ENCODE data around the gene HOXB8. TPM values are rescaled to one million over a fixed set of nuclear protein-coding genes. Genes with fewer than 3 reads are reported as not detected.

HOXB8 gene
- total RNA-seq, 1 experiment from 2014 or later, result 0.47 TPM

- no peak for DNase-seq (ENCODE audit: low read depth)
- in situ Hi-C loops (cut with HindIII; ENCODE audit: low pct_unique_long_range_greater_than_20kb, low sequenced_read_pairs), result no loop called here
Measured at GRCh38 chr17:48613862-48614694, 1.0 kb downstream of the HOXB8 start.

DNA sequence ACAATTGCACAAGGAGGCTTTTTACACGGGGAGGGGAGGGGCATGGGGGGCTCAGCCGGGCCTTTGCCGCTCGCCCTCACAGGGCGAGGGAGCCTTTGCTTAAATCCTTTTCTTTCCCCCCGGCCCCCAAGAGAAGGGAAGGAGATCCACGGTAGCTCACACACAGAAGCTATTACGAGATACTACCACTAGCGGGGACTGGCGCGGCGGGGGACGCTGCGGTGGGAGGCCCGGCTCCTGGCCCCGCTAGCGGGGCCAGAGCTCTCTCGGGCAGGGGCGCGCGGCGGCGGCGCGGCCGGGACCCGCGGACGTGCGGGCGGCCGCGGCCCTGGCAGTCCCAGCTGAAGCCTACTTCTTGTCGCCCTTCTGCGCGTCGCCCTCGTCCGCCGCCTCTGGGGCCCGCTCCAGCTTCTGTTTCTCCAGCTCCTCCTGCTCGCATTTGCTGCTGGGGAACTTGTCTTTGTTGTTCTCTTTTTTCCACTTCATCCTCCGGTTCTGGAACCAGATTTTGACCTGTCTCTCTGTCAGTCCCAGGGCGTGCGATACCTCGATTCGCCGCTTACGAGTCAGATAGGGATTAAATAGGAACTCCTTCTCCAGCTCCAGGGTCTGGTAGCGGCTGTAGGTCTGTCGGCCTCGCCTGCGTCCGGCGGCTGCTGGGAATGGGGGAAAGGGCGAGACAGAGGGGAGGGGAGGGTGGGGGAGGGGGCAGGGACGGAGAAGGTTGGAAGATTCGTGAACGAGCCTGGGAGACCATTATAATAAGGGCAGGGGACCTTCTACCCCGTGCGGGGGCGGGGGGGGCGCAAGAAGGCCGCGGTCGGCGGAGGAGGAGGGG lies 2.0 kb downstream of the HOXB8 start:
- DNase-seq (ENCODE audit: low read depth), result peak; percentile 69
- in situ Hi-C loops (cut with HindIII; ENCODE audit: low pct_unique_long_range_greater_than_20kb, low sequenced_read_pairs), result no loop called here

- DNase-seq (ENCODE audit: low read depth), result peak; percentile 60
- in situ Hi-C loops (cut with HindIII; ENCODE audit: low pct_unique_long_range_greater_than_20kb, low sequenced_read_pairs), result no loop called here
Measured at GRCh38 chr17:48612456-48612853, 2.6 kb downstream of the HOXB8 start.

DNA sequence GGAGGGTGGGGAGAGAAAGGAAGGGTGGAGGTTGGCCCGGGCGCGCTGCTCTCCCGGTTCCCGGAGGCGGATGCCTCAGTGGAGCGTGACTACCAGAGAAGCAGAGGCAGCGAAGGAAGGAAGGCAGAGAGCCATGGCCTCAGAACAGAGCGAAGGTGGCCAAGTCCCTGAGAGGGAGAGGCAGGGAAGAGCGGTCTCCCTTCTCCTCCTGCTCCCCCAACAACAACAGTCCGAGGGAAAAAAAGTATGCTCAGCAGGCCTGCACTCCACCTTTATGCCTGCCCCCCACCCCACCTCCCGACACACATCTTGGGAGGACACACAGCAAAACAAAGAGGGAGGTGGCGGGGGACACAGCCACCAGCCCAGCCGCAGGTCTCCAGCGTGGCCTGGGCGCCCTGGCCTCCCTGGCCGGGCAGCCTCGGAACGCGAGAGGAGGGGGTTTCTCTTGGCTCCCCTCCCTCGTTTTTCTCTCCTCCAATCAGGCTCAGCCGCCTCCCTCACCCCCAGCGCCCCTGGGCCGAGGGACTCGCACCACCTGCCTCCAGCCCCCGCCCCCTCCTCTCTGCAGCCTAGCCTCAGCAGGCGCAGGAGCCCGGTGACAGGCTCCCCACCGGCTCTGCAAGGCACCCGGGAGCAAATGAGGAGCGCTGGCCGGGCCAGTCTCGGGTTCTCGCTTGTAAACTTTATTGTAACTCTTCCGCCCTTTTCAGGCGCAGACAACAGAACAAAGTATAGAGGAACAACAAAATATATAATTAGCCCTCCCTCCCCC lies 3.2 kb downstream of the HOXB8 start:
- peak; percentile 79 for DNase-seq (ENCODE audit: low read depth)
- in situ Hi-C loops (cut with HindIII; ENCODE audit: low pct_unique_long_range_greater_than_20kb, low sequenced_read_pairs), result no loop called here

GRCh38 chr17:48611213-48611612 lies 3.9 kb downstream of the HOXB8 start:
- in situ Hi-C loops (cut with HindIII; ENCODE audit: low pct_unique_long_range_greater_than_20kb, low sequenced_read_pairs), result no loop called here

GRCh38 chr17:48610282-48611211 lies 4.5 kb downstream of the HOXB8 start, which contains the start of gene HOXB7:
Gene HOXB7 (minus strand): TSS chr17:48611017. CDS start chr17:48610918, 99 bp downstream.
- in situ Hi-C loops (cut with HindIII; ENCODE audit: low pct_unique_long_range_greater_than_20kb, low sequenced_read_pairs), result no loop called here
- peak; percentile 81 for DNase-seq (ENCODE audit: low read depth)

More at GRCh38 chr17:48611213-48611612, 3.9 kb downstream of the HOXB8 start:
- DNase-seq (ENCODE audit: low read depth), result peak; percentile 73

GRCh38 chr17:48609759-48610281 lies 5.3 kb downstream of the HOXB8 start:
- in situ Hi-C loops (cut with HindIII; ENCODE audit: low pct_unique_long_range_greater_than_20kb, low sequenced_read_pairs), result no loop called here
- peak; percentile 20 for DNase-seq (ENCODE audit: low read depth)

DNA sequence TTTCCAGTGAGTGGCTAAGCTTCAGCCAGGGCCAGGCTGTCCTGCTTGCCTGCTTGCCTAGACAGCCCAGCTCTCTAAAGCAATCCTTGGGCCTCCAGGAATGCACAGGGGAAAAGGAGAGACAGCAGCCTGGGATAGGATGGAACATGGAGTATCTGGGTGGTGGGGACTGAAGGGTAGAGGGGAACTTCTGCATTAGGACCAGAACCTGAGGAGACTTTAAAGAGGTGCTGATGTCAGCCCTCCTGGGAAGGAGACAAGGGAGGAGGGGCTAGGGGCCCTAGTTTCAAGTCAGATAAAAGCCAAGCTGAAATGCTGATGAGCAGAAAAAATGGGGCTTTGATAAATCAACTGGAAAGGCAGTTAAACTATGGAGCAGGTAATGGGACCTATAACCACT lies 6.1 kb downstream of the HOXB8 start:
- DNase-seq (ENCODE audit: low read depth), result no peak
- in situ Hi-C loops (cut with HindIII; ENCODE audit: low pct_unique_long_range_greater_than_20kb, low sequenced_read_pairs), result no loop called here

- DNase-seq (ENCODE audit: low read depth), result no peak
- in situ Hi-C loops (cut with HindIII; ENCODE audit: low pct_unique_long_range_greater_than_20kb, low sequenced_read_pairs), result no loop called here
Measured at GRCh38 chr17:48608494-48608834, 6.6 kb downstream of the HOXB8 start.

GRCh38 chr17:48606892-48607614 lies 8.0 kb downstream of the HOXB8 start:
- in situ Hi-C loops (cut with HindIII; ENCODE audit: low pct_unique_long_range_greater_than_20kb, low sequenced_read_pairs), result no loop called here
- DNase-seq (ENCODE audit: low read depth), result no peak

- in situ Hi-C loops (cut with HindIII; ENCODE audit: low pct_unique_long_range_greater_than_20kb, low sequenced_read_pairs), result no loop called here
- DNase-seq (ENCODE audit: low read depth), result no peak
Measured at GRCh38 chr17:48605991-48606891, 8.9 kb downstream of the HOXB8 start.

- in situ Hi-C loops (cut with HindIII; ENCODE audit: low pct_unique_long_range_greater_than_20kb, low sequenced_read_pairs), result no loop called here
- no peak for DNase-seq (ENCODE audit: low read depth)
Measured at GRCh38 chr17:48605409-48605919, 9.6 kb downstream of the HOXB8 start.

- in situ Hi-C loops (cut with HindIII; ENCODE audit: low pct_unique_long_range_greater_than_20kb, low sequenced_read_pairs), result no loop called here
- DNase-seq (ENCODE audit: low read depth), result peak; percentile 78
Measured at GRCh38 chr17:48604770-48605329, 10.2 kb downstream of the HOXB8 start, which contains the start of gene HOXB6. Gene HOXB6 (minus strand): TSS chr17:48604986. CDS start chr17:48598150, 6,836 bp downstream.

GRCh38 chr17:48603959-48604769 lies 10.9 kb downstream of the HOXB8 start:
- in situ Hi-C loops (cut with HindIII; ENCODE audit: low pct_unique_long_range_greater_than_20kb, low sequenced_read_pairs), result no loop called here
- DNase-seq (ENCODE audit: low read depth), result peak; percentile 76

Data from Caki2 (cell line).